Activated CD8-positive, alpha-beta T cell treated with anti-CD3 and anti-CD28 coated beads for 36 hours (primary cell): ENCODE results near the gene CNIH3. TPM values are rescaled to one million over a fixed set of nuclear protein-coding genes. Genes with fewer than 3 reads are reported as not detected.
"Not testable (repeated sequence)": the region's sequence is repeated elsewhere in the genome, so short reads cannot be mapped to it uniquely, and the experiment has no call there.

Experiments used
- ATAC-seq: fragments of 200-7000 bp; cut with Tn5 transposase; one replicate; pipeline ENCODE4 v1.10.0; 2021; ENCODE audit warnings: mild to moderate bottlenecking, moderate library complexity
- CTCF ChIA-PET: fragments of 350-600 bp; sonication (Branson Sonifier 250); formaldehyde crosslinking; loops from one replicate; lab custom pipeline; 2021; ENCODE audit warnings: antibody characterized with exemption; lab: Charles Lee
- POLR2A ChIA-PET: fragments of 350-600 bp; sonication (Branson Sonifier 250); formaldehyde crosslinking; loops from one replicate; lab custom pipeline; 2021; ENCODE audit warnings: antibody characterized with exemption; lab: Charles Lee
- DNase-seq: peaks from one replicate; pipeline ENCODE4 v3.0.0-alpha.2; 2020
- H3K27ac Mint-ChIP-seq: one replicate; pipeline ENCODE4 v1.8.0; 2021; ENCODE audit warnings: mild to moderate bottlenecking, mixed read lengths
- H3K27me3 Mint-ChIP-seq: one replicate; pipeline ENCODE4 v1.8.0; 2021; ENCODE audit warnings: mixed read lengths
- H3K36me3 Mint-ChIP-seq: one replicate; pipeline ENCODE4 v1.8.0; 2021; ENCODE audit warnings: low read depth, mixed read lengths
- H3K4me1 Mint-ChIP-seq: one replicate; pipeline ENCODE4 v1.8.0; 2021; ENCODE audit warnings: low read depth, mixed read lengths
- H3K4me3 Mint-ChIP-seq: one replicate; pipeline ENCODE4 v1.8.0; 2021; ENCODE audit warnings: mild to moderate bottlenecking, moderate library complexity, mixed read lengths
- H3K9me3 Mint-ChIP-seq: one replicate; pipeline ENCODE4 v1.8.0; 2021; ENCODE audit warnings: mixed read lengths
- CTCF ChIP-seq: fragments of 200-600 bp; IDR thresholded peaks from one replicate; pipeline ENCODE4 v1.8.0; 2022; ENCODE audit warnings: antibody characterized with exemption, mild to moderate bottlenecking
- intact Hi-C: fragments of 100-400 bp; cut with micrococcal nuclease; formaldehyde crosslinking; loops from one replicate; pipeline ENCODE4 v1.10.0; 2022
- total RNA-seq, 2 experiments: library from RNA; stranded (reverse); gene quantifications; one replicate each; pipeline ENCODE4 v1.2.3, GENCODE V29; 2021

CNIH3 gene
- total RNA-seq, 2 experiments from 2014 or later: 1.6 to 2.1 TPM

- no peak for TF ChIP-seq CTCF
- ChIA-PET CTCF (interaction anchor here (0.5 kb wide), 1 partner anchor 84 kb away, joined by 3 read pairs; no protein-coding TSS in a partner anchor), POLR2A (no interaction called here)
- Mint-ChIP-seq H3K36me3 (no peaks in the 10 kb centered on the region), H3K27me3 (no peaks in the 10 kb centered on the region), H3K4me3 (no peak overlapping the region), H3K9me3 (no peaks in the 10 kb centered on the region), H3K4me1 (no peaks in the 10 kb centered on the region), H3K27ac (no peak overlapping the region)
- ATAC-seq (no peak), DNase-seq (no peak)
- intact Hi-C loops: no loop called here
These were observed 67.8 kb downstream of the CNIH3 start for GRCh38 chr1:224683936-224684335.

GRCh38 chr1:224684979-224685425, 68.9 kb downstream of the CNIH3 start:
- intact Hi-C loops: no loop called here
- Mint-ChIP-seq H3K4me1 (no peaks in the 10 kb centered on the region), H3K27ac (no peak overlapping the region), H3K9me3 (no peaks in the 10 kb centered on the region), H3K4me3 (no peak overlapping the region), H3K36me3 (no peaks in the 10 kb centered on the region), H3K27me3 (no peaks in the 10 kb centered on the region)
- TF ChIP-seq CTCF: no peak
- CTCF ChIA-PET: interaction anchor here (1.1 to 1.2 kb wide), 2 partner anchors 16 to 166 kb away, joined by 3 read pairs; no protein-coding TSS in a partner anchor
- POLR2A ChIA-PET: no interaction called here
- DNase-seq: no peak
- ATAC-seq: peak; percentile 51

- POLR2A ChIA-PET, ATAC-seq, H3K9me3 Mint-ChIP-seq, DNase-seq, H3K36me3 Mint-ChIP-seq, H3K27ac Mint-ChIP-seq, H3K27me3 Mint-ChIP-seq, H3K4me1 Mint-ChIP-seq, intact Hi-C loops, H3K4me3 Mint-ChIP-seq: not testable (repeated sequence)
- CTCF ChIA-PET: interaction anchor here (1.2 kb wide), 1 partner anchor 15 kb away, joined by 3 read pairs; no protein-coding TSS in a partner anchor
These were observed 70.0 kb downstream of the CNIH3 start for GRCh38 chr1:224686140-224686539.

- H3K27me3 Mint-ChIP-seq: no peaks in the 10 kb centered on the region
- no peak overlapping the region for H3K4me3 Mint-ChIP-seq
- H3K9me3 Mint-ChIP-seq: no peaks in the 10 kb centered on the region
- POLR2A ChIA-PET: no interaction called here
- intact Hi-C loops: no loop called here
- H3K27ac Mint-ChIP-seq: no peak overlapping the region
- no peak for DNase-seq
- H3K36me3 Mint-ChIP-seq: no peaks in the 10 kb centered on the region
- no peaks in the 10 kb centered on the region for H3K4me1 Mint-ChIP-seq
- no peak for ATAC-seq
- no peak for TF ChIP-seq CTCF
- CTCF ChIA-PET: no interaction called here
These were observed 71.3 kb downstream of the CNIH3 start for GRCh38 chr1:224687465-224687864.

- no peak overlapping the region for H3K27ac Mint-ChIP-seq
- H3K9me3 Mint-ChIP-seq: no peaks in the 10 kb centered on the region
- no peak overlapping the region for H3K4me3 Mint-ChIP-seq
- POLR2A ChIA-PET: no interaction called here
- H3K36me3 Mint-ChIP-seq: no peaks in the 10 kb centered on the region
- no peaks in the 10 kb centered on the region for H3K4me1 Mint-ChIP-seq
- CTCF ChIA-PET: interaction anchor here (1.1 kb wide), 1 partner anchor 162 kb away, joined by 4 read pairs; no protein-coding TSS in a partner anchor
- DNase-seq: no peak
- no peak for TF ChIP-seq CTCF
- no peaks in the 10 kb centered on the region for H3K27me3 Mint-ChIP-seq
- no peak for ATAC-seq
- intact Hi-C loops: no loop called here
These were observed 73.3 kb downstream of the CNIH3 start for GRCh38 chr1:224689374-224689773.
